NCI-H1694 (cell line): ENCODE data around the gene FAM117B.
"Not testable (repeated sequence)": the region's sequence is repeated elsewhere in the genome, so short reads cannot be mapped to it uniquely, and the experiment has no call there.

ENCODE experiments used
- DNase-seq: peaks from one replicate; lab custom pipeline; 2025; lab: John Stamatoyannopoulos, UW

Gene FAM117B

DNA sequence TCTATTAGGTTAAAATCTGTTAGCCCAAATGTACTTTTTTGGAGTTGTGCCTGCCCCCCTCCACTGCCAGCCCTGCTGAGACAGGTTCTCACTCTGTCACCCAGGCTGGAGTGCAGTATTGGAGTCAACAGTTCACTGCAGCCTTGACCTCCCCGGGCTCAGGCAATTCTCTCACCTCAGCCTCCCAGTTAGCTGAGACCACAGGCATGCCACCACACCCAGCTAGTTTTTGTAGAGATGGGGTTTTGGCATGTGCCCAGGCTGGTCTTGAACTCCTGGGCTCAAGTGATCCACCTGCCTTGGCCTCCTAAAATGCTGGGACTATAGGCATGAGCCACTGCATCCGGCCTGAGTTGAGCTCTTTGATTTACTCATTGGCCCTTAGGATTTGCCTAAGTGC, 126.1 kb downstream of the FAM117B start:
- DNase-seq: no peak

DNA sequence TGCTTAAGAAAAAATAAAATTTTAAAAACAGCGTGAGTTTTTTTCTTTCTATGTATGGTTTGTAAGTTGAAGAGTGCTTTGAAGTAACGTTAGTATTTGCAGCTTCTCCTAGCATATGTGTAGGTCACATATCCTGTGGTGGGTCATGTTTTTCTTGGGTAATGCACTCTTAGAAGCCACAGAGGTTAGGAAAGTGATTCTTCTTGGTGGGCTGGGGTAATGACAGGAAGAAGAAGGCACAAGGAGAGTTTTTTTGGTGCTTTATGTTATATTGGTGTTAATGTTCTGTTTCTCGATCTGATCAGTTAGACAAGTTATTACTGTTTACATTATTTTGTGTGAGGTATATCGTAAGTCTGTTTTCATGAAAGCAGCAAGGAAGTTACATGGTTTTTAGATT, 127.8 kb downstream of the FAM117B start:
- no peak for DNase-seq

DNA sequence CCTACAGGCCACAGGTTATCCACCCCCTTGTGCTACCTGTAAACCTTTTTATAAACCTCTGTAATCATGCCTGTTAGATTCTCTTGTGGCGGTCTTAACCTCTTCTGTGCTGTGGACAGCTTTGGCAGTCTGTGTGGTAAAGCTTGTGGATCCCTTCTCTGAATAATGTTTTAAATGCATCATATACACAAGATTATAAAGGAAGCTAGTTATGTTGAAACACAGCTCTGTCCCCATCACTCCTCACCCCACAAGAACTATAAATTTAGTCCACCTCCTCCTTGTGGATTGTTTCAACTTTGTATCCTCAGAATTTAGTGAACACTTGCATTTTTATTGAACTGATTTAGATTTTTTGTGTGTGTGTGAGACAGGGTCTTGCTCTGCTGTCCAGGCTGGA, 129.1 kb downstream of the FAM117B start:
- DNase-seq: no peak

DNA sequence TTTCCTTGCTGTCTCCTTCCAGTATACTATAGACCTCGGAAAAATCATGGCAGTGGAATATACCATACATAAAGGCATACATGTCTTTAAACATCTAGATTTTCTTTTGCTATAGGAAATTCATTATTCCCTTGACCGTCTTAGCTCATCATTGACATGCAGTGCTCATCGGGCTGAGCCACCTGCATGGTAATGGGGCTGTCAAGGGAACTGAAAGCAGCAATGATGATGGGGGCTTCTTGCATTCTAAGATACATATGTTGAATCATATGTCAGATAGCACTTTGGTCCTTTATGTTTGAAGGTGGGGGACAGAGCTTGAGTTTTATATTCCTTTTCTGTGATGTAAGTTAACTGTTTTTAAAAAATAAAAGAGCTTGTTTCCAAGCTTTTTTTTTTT, 130.2 kb downstream of the FAM117B start:
- DNase-seq: no peak

DNA sequence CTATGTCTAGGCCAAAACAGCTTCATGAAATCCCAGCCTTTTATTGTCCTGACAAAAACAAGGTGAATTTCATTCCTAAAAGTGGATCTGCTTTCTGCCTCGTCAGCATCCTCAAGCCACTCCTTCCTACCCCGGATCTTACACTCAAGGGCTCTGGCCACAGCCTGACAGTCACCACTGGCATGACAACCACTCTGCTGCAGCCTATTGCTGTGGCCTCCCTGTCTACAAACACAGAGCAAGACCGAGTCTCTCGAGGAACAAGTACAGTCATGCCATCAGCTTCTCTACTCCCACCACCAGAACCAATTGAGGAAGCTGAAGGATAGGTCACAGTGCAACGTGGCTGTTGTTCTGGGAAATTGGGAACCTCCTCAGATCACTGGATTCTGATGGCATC, 130.7 kb downstream of the FAM117B start:
- DNase-seq: no peak

DNA sequence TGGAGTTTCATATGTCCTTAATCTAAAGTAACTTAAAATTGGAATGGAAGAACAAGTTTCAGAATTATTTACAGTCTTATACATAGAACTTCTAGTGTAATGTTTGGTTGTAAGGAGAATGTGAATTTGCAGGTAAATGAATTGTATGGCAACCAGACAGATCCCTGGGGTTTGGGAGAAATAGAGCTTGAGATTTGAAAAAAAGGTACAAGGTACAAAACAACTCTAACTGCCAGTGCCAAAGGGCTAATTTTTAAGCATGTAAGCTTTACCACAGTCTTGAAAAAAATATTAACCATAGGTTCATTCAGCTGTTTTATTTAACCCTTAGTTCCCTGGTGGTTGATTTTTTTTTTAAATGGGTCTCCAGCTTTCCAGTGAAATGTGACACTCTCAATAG, 133.5 kb downstream of the FAM117B start:
- DNase-seq: no peak

DNA sequence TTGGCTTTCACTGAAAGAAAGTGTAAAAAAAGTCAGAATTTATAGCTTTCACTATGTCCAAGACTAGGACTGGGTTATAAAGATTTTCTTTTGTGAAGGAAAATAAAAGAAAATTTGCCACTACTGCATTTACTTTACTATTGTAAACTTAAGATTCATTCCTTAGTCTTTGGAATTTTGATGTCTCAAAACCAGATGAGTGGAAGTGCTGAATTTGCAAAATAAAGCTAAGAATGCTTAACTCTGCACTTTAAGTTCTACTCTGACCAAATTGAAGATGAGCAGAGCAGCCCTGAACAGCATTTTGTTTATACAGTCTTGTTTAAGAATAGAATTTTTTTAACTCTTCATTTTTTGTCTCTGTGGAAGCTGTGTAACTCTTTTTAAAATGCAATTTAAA, 134.4 kb downstream of the FAM117B start:
- DNase-seq: no peak

DNA sequence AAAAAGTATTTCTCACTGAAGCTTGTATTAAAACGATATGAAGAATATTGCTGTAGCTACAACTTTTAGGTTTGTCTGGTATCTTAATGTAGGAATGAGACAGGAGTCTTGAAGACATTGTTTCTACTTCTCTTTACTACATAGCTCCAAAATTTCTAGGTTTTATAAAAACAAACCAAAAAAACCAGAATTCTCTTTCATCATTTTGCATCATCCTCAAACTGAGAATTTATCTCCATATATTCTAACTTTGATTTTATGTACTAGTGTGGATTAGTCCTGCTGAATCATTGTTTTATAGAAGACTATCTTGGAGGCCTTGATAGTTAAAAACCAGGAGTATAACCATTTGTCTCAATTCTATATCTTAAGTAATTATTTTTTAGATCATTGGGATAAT, 136.6 kb downstream of the FAM117B start:
- DNase-seq: no peak

DNA sequence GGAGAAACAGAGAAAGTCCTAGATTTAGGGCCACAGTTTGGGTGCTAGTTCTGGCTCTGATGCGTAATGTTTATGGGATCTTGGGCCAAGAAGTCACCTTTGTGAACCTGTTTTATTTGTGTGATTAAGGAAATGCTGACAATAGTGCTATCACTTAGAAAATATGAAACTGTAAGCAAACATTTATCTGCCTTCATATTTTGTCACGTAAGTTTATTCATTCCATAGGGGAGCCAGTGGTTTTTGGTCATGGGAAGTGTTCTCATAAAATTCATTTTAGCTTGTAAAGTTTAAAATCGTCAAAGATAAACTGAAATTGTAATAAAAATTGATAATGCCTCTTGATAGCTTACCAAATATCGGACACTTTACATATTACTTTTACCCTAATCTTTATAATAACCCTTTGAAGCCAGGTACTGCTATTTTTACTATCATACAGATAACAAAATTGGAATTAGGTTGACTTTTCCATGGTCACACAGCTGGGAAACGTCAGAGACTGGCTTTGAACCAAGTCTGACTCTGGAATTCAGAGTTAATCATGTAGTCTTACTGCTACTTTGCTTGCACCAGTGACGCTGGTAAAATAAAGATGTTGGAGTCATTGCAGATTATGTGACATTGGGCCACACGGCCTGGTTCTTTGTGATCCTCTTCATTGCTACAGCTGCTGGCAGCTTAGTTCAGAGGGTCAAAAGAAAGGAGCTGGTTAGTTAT, 137.1 kb downstream of the FAM117B start:
- DNase-seq: no peak

DNA sequence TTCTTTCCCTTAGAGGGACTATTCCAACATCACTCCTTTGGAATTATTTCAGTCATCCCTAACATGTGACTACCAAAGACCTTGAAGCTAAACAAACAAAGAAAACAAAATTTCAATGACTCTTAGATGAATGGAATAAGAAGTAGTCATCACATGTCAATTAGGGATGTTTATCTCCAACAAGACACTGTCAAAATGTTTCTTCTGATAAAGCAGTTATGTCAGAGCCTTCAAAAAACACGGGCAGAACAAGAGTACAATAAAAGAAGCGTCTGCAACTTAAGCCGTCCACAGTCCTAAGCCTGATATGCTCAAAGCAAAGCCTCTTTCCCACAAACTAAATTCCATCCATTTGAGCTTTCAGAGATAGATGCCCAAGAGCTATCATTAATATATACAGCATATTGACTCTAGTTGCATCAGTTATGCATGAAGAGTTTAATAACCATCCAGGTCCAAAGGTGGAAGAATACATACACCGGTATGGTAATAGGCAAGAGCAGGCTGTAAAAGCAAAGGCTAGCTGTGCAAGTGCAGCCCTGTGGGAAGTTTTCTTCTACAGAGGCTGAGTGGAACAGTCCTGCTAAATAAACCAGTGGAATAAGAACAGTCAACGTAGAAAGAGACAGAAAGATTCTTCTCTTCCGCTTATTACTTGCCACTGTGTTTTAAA, 138.7 kb downstream of the FAM117B start:
- DNase-seq: no peak

DNA sequence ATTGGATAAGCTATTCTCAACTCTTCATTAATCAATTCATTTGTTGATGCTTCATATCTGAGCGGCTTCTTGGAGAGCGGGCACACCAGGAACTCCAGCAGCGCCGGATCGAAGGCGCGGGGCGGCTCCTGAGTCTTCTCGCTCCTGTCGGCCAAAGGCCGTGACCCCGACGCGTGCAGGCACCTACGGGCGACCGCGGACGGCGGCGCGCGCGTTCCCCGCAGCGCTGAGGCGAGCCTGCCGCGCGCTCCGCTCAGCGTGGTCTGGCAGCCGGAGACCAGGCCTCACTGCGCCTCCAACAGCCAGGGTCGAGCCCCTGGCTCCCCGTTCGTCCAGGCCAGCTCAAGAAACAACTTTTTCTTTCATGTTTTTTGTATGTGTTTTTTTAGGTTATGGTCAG, 139.3 kb downstream of the FAM117B start:
- DNase-seq: no peak

DNA sequence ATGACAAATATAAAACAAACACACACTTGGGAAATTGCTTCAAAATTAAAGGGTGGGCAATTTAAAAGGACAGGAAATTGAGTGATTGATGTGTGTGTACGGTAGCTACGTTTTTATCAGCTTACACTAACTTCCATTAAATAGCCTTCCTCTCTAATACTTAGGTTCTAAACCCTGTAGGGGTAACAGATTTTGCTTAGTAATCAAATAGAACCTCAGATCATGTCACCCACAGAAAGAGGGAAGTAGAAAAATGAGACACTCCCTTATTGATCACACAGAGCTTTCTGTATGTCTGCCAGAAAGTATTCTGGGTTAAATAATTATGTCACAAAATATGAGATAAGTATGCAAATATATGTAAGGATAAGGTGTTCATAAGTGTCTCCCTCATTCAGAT, 143.4 kb downstream of the FAM117B start:
- no peak for DNase-seq

DNA sequence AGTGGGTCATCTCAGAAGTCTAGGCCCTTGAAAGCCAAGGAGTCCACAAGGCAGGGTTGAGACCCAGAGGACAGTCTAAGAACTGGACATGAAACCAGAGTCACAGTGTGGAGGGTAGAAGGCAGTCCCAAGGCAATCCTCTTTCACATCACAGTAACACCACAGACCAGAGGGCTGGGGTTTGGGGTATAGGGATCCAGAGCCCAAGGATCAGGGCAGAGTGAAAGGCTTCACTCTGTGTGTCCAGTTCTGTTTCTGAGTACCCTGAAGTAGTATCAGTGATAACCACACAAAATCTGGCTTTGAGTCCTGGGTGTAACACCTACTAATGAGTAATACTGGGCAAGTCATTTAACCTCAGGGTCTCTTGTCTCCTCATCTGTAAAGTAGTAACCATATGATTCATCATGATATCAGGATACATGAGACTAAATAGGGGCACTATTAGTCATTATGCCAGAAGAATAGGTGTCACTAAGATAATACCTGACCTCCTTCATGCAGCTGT, 145.8 kb downstream of the FAM117B start:
- no peak for DNase-seq

DNA sequence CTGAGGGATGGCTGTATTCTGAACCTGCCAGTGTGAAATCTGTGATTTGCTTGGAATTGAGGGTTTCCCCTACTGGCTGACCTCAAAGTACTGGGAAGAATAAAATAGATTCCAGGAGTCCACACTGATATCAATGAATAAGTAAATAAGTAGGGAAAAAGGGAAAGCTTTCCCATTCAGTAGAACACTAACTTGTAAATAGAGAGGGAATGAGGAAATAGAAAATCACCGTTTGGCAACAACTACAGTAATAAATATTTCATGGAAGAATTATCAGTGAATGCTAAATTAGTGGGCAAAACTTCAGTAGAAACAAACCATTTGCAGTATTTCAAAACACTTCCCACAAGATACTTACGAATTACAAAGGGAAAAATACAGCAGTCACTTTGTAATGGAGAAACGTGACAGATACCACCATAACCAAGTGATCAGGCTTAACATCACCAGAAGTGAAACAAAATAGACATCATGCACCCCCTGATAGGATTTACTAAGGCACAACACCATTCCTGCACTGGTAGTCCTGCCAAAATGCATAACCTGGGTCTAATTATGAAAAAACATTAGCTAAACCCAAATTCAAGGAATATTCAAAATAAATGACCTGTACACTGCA, 148.3 kb downstream of the FAM117B start:
- no peak for DNase-seq

DNA sequence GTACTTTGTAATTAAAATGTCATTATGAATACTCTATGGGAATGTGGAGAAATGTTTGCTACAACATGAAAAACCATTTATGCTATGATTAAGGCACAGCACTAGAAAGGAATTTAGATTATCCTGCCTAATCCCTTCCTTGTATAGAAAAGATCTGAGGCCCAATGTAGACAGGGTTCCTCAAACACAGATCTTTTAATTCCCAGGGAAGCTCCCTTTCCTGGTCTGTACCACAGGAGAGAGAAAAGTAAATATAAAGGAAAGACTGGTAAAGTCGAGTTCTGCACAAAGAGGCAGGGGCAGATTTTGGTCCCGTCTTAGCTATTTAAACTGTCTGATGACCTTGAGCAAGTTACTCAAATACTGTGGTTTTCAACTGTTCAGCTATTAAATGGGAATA, 152.1 kb downstream of the FAM117B start:
- DNase-seq: no peak

DNA sequence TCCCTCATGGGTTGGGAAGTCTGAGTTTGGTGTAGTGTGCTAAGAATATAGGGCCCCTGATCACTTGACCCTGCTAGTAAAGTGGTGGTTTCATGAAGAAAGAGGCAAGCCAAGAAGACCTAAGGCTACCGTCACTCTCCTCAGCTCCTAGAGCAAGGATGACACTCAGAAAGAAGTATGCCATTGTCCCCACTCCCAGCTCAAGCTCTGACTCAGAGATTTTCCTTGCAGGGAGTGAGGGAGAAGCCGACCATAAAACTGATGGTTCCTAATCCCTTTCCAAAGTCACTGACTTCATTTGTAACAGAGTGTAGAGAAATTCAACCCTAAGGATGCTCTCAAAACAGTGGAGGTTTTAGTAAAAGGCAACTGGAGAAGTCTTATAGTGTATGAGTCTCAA, 155.9 kb downstream of the FAM117B start:
- DNase-seq: no peak

DNA sequence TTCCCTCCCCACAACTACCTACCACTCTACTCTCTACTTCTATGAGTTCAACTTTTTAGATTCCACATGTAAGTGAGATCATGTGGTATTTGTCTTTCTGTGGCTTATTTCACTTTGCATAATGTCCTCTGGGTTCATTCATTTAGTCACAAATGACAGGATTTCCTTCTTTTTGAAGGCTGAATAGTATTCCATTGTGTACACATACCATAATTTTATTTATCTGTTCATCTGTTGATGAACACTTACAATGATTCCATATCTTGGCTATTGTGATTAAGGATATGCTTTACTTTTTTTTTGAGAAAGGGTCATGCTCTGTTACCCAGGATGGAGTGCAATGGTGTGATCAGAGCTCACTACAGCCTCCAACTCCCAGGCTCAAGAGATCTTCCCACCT, 163.2 kb downstream of the FAM117B start:
- DNase-seq: no peak

DNA sequence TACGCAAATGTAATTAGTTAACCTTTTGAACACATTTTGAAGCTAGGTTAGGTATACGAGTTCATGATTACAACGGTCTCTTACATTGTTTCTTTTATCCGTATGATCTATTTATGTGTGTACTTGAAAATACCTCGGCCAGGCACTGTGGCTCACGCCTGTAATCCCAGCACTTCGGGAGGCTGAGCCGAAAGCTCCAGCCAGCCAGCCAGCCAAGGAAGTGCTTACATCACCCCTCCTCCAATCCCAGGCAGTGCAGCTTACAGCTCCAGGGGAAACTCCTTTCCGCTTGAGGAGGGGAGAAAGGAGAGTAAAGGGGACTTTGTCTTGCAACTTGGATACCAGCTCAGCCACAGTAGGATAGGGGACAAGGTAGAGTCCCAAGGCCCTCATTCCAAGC, 171.1 kb downstream of the FAM117B start:
- DNase-seq: not testable (repeated sequence)

DNA sequence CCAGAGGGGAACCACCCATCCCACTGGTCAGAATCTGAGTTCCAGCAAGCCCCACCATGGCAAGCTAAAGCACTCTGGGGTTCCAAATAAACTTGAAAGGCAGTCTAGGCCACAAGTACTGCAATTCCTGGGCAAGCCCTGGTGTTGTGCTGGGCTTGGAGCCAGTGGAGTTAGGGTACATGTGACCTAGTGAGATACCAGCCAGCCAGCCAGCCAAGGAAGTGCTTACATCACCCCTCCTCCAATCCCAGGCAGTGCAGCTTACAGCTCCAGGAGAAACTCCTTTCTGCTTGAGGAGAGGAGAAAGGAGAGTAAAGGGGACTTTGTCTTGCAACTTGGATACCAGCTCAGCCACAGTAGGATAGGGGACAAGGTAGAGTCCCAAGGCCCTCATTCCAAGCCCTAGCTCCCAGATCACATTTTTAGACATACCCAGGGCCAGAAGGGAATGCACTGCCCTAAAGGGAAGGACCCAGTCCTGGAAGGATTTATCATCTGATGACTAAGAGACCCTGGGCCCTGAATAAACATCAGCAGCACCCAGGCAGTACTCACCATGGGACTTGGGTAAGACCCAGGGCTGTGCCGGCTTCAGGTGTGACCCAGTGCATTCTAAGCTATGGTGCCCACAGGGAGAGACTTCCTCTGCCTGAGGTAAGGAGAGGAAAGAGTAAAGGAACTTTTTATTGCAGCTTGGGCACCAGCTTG, 172.8 kb downstream of the FAM117B start:
- not testable (repeated sequence) for DNase-seq

DNA sequence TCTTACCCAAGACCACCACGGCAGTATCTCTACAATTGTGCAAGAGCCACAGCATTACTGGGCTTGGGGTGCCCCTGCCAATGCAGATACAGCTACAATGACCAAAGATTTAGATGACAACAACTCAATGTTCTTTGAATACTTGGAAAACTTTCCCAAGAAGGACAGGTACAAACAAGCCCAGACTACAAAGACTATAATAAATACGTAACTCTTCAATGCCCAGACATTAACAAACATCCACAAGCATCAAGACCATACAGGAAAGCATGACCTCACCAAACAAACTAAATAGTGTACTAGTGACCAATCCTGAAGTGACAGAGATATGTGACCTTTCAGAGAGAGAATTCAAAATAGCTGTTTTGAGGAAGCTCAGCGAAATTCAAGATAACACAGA, 174.0 kb downstream of the FAM117B start:
- DNase-seq: no peak

DNA sequence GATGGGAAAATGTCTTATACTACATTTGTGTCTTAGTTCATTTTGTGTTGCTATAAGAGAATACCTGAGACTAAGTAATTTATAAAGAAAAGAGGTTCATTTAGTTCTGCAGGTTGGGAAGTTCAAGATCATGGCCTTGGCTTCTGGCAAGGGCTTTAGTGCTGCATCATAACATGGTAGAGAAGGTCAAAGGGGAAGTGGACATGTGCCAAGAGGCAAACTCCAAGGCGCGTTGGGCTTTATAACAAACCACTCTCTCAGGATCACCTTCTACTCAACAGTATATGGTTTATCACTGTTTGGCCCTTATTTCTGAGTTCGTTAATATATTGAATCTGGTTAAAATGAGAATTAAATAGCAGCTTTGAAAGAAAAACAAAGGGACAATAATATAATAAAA, 178.6 kb downstream of the FAM117B start:
- no peak for DNase-seq

DNA sequence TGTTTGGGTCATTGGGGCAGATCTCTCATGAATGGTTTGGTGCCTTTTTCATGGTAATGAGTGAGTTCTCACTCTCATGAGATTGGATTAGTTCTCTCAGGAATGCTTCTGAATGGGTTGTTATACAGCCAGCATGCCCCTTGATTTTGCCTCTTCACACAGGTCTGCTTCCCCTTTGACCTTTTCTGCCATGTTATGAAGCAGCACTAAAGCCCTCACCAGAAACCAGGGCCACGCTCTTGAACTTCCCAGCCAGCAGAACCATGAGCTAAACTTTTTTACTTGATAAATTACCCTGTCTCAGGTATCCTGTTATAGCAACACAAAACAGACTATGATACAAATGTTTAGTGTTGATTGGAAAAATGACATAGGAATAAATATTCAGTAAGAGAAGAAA, 179.5 kb downstream of the FAM117B start:
- no peak for DNase-seq
